Measurements from ENCODE around the gene ERG. TPM values are rescaled to one million over a fixed set of nuclear protein-coding genes. Genes with fewer than 3 reads are reported as not detected.

The ERG gene
- total RNA-seq, 1 experiment from 2014 or later: not detected

- DNase-seq: no peak
- Histone ChIP-seq H3K4me3 (ENCODE audit: low read depth, low read length) (no peak overlapping the region), H3K9me3 (no peaks in the 10 kb centered on the region), H3K27me3 (replicated peaks; ENCODE audit: control insufficient read depth, insufficient read depth, low read length) (no peaks in the 10 kb centered on the region), H3K36me3 (ENCODE audit: control insufficient read depth, insufficient read depth, low read length) (no peaks in the 10 kb centered on the region), H3K4me1 (no peaks in the 10 kb centered on the region)
- no peaks in the 10 kb centered on the region for H3K36me3 Mint-ChIP-seq (ENCODE audit: insufficient read depth, unreplicated experiment)
- no peaks in the 10 kb centered on the region for H3K9me3 Mint-ChIP-seq (ENCODE audit: unreplicated experiment)
- intact Hi-C loops (cut with micrococcal nuclease; ENCODE audit: unreplicated experiment): no loop called here
- no peak overlapping the region for H3K27ac Mint-ChIP-seq (ENCODE audit: unreplicated experiment)
- BruUV-seq (replicated peaks): no TSS peak
- no peaks in the 10 kb centered on the region for H3K4me1 Mint-ChIP-seq (ENCODE audit: low read depth, unreplicated experiment)
- CTCF ChIA-PET: no interaction called here
- no peak for TF ChIP-seq CTCF (IDR thresholded peaks at IDR 0.05; ENCODE audit: insufficient read depth in 1 of 2, low read depth in 1 of 2, low read length in 1 of 2, severe bottlenecking in 1 of 2, unreplicated experiment in 1 of 2)
- no peak overlapping the region for H3K4me3 Mint-ChIP-seq (ENCODE audit: unreplicated experiment)
- POLR2A ChIA-PET: no interaction called here
- H3K27me3 Mint-ChIP-seq (ENCODE audit: insufficient read depth, unreplicated experiment): peaks cover 19% of the 10 kb centered on the region
These were observed 21.9 kb downstream of the ERG start for GRCh38 chr21:38476385-38476784.

- no peaks in the 10 kb centered on the region for H3K27me3 ChIP-seq (replicated peaks; ENCODE audit: control insufficient read depth, insufficient read depth, low read length)
- ChIA-PET POLR2A (no interaction called here), CTCF (no interaction called here)
- Mint-ChIP-seq H3K4me1 (ENCODE audit: low read depth, unreplicated experiment) (no peaks in the 10 kb centered on the region), H3K36me3 (ENCODE audit: insufficient read depth, unreplicated experiment) (no peaks in the 10 kb centered on the region), H3K4me3 (ENCODE audit: unreplicated experiment) (no peak overlapping the region), H3K9me3 (ENCODE audit: unreplicated experiment) (no peaks in the 10 kb centered on the region), H3K27me3 (ENCODE audit: insufficient read depth, unreplicated experiment) (peaks cover 19% of the 10 kb centered on the region), H3K27ac (ENCODE audit: unreplicated experiment) (no peak overlapping the region)
- H3K9me3 ChIP-seq: no peaks in the 10 kb centered on the region
- no TSS peak for BruUV-seq (replicated peaks)
- H3K36me3 ChIP-seq (ENCODE audit: control insufficient read depth, insufficient read depth, low read length): no peaks in the 10 kb centered on the region
- no peaks in the 10 kb centered on the region for H3K4me1 ChIP-seq
- TF ChIP-seq CTCF (IDR thresholded peaks at IDR 0.05; ENCODE audit: insufficient read depth in 1 of 2, low read depth in 1 of 2, low read length in 1 of 2, severe bottlenecking in 1 of 2, unreplicated experiment in 1 of 2): no peak
- H3K4me3 ChIP-seq (ENCODE audit: low read depth, low read length): no peak overlapping the region
- DNase-seq: no peak
- intact Hi-C loops (cut with micrococcal nuclease; ENCODE audit: unreplicated experiment): no loop called here
These were observed 22.8 kb downstream of the ERG start for GRCh38 chr21:38475519-38475918.

GRCh38 chr21:38474796-38475195 lies 23.5 kb downstream of the ERG start:
- no peak overlapping the region for H3K4me3 Mint-ChIP-seq (ENCODE audit: unreplicated experiment)
- Histone ChIP-seq H3K4me3 (ENCODE audit: low read depth, low read length) (no peak overlapping the region), H3K4me1 (no peaks in the 10 kb centered on the region)

More at GRCh38 chr21:38474796-38475195, 23.5 kb downstream of the ERG start:
- no peaks in the 10 kb centered on the region for H3K27me3 ChIP-seq (replicated peaks; ENCODE audit: control insufficient read depth, insufficient read depth, low read length)
- H3K9me3 Mint-ChIP-seq (ENCODE audit: unreplicated experiment): no peaks in the 10 kb centered on the region
- ChIA-PET POLR2A (no interaction called here), CTCF (no interaction called here)
- no TSS peak for BruUV-seq (replicated peaks)
- no peaks in the 10 kb centered on the region for H3K36me3 ChIP-seq (ENCODE audit: control insufficient read depth, insufficient read depth, low read length)
- no peaks in the 10 kb centered on the region for H3K36me3 Mint-ChIP-seq (ENCODE audit: insufficient read depth, unreplicated experiment)
- no peak for TF ChIP-seq CTCF (IDR thresholded peaks at IDR 0.05; ENCODE audit: insufficient read depth in 1 of 2, low read depth in 1 of 2, low read length in 1 of 2, severe bottlenecking in 1 of 2, unreplicated experiment in 1 of 2)
- no peaks in the 10 kb centered on the region for H3K9me3 ChIP-seq
- intact Hi-C loops (cut with micrococcal nuclease; ENCODE audit: unreplicated experiment): no loop called here
- DNase-seq: no peak
- peaks cover 19% of the 10 kb centered on the region for H3K27me3 Mint-ChIP-seq (ENCODE audit: insufficient read depth, unreplicated experiment)
- no peaks in the 10 kb centered on the region for H3K4me1 Mint-ChIP-seq (ENCODE audit: low read depth, unreplicated experiment)
- H3K27ac Mint-ChIP-seq (ENCODE audit: unreplicated experiment): no peak overlapping the region
